ENCODE measurements around the gene KRT71.

DNA sequence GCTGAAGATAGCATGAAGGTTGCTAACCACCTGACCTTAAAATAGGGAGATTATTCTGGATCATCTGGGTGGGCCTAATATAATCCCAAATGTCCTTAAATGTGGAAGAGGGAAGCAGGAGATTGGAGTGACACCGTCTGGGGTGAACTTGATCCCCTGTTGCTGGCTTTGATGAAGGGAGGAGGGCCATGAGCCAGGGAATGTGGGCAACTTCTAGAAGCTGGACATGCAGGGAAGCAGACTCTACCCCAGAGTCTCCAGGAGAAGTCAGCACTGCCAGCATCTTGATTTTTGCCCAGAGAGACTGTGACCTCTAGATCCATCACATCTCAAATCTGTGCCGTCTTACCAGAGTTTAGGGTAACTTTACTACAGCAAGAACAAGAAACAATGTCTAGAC is 23.5 kb downstream of the KRT71 start:
- TF ChIP-seq, protein P1, sequence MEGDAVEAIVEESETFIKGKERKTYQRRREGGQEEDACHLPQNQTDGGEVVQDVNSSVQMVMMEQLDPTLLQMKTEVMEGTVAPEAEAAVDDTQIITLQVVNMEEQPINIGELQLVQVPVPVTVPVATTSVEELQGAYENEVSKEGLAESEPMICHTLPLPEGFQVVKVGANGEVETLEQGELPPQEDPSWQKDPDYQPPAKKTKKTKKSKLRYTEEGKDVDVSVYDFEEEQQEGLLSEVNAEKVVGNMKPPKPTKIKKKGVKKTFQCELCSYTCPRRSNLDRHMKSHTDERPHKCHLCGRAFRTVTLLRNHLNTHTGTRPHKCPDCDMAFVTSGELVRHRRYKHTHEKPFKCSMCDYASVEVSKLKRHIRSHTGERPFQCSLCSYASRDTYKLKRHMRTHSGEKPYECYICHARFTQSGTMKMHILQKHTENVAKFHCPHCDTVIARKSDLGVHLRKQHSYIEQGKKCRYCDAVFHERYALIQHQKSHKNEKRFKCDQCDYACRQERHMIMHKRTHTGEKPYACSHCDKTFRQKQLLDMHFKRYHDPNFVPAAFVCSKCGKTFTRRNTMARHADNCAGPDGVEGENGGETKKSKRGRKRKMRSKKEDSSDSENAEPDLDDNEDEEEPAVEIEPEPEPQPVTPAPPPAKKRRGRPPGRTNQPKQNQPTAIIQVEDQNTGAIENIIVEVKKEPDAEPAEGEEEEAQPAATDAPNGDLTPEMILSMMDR (IDR thresholded peaks at IDR 0.05), result no peak
- no peak for TF ChIP-seq POLR2A (IDR thresholded peaks at IDR 0.05)
